ENCODE results near the gene FOXN1. TPM values are rescaled to one million over a fixed set of nuclear protein-coding genes. Genes with fewer than 3 reads are reported as not detected.
"Not testable (repeated sequence)": the region's sequence is repeated elsewhere in the genome, so short reads cannot be mapped to it uniquely, and the experiment has no call there.

The FOXN1 gene
- total and polyA plus RNA-seq, 2 of the 4 experiments (the other 2 are of a cell fraction), result not detected

- Histone ChIP-seq H3K4me1 (ENCODE audit: control insufficient read depth, insufficient read depth, low read length) (peaks cover 6% of the 10 kb centered on the region; the same call in 1 of the 2 replicates), H4K91ac (ENCODE audit: insufficient read depth, low read depth, low read length) (no peak overlapping the region), H4K8ac (ENCODE audit: low read depth in 2 of 2, low read length in 2 of 2) (no peak overlapping the region), H3K18ac (ENCODE audit: low read depth, low read length) (no peak overlapping the region), H4K20me1 (ENCODE audit: insufficient read depth, low read length) (peaks cover 5% of the 10 kb centered on the region; the same call in 1 of the 2 replicates), H3K27ac (ENCODE audit: insufficient read depth, low read length) (no peak overlapping the region), H3K9ac (ENCODE audit: low read depth, low read length) (no peak overlapping the region), H2AK9ac (replicated peaks; ENCODE audit: low read depth, low read length, poor library complexity) (peak overlapping the region; percentile 34), H2AFZ (replicated peaks; ENCODE audit: low read length, poor library complexity) (no peak overlapping the region), H3K27me3 (ENCODE audit: control insufficient read depth, insufficient read depth, low read length) (no peaks in the 10 kb centered on the region), H3K9me1 (ENCODE audit: insufficient read depth, low read length) (peaks cover 11% of the 10 kb centered on the region), H2BK15ac (ENCODE audit: low read depth, low read length) (no peak overlapping the region), H3K56ac (ENCODE audit: extremely low read depth, insufficient read depth, low read length) (no peak overlapping the region), H3K9me3 (ENCODE audit: control insufficient read depth, insufficient read depth, low read length) (no peaks in the 10 kb centered on the region), H4K5ac (ENCODE audit: low read depth, low read length) (no peak overlapping the region), H3K79me1 (ENCODE audit: low read depth in 1 of 2, low read length in 2 of 2) (peaks cover 10 to 20% of the 10 kb centered on the region in 2 experiments), H3K4me3 (ENCODE audit: insufficient read depth, low read depth, low read length) (no peak overlapping the region), H3K36me3 (ENCODE audit: control insufficient read depth, insufficient read depth, low read length) (peaks cover 23% of the 10 kb centered on the region), H3K23ac (ENCODE audit: low read depth, low read length) (no peak overlapping the region), H3K4me2 (ENCODE audit: low read depth, low read length) (no peak overlapping the region), H2BK20ac (ENCODE audit: low read depth, low read length) (no peak overlapping the region), H2BK5ac (ENCODE audit: low read depth, low read length, poor library complexity, severe bottlenecking) (no peak overlapping the region), H3K4ac (ENCODE audit: low read depth, low read length) (no peak overlapping the region), H2AK5ac (ENCODE audit: low read depth, low read length) (no peak overlapping the region), H3K14ac (replicated peaks; ENCODE audit: low read depth, low read length) (no peak overlapping the region), H2BK120ac (ENCODE audit: low read depth, low read length) (no peak overlapping the region)
- DNase-seq (no peak), ATAC-seq (ENCODE audit: low read depth) (no peak)
- POLR2A ChIA-PET (ENCODE audit: unreplicated experiment), result no interaction called here
- CTCF ChIA-PET, result no interaction called here
- intact Hi-C loops (cut with micrococcal nuclease) (no loop called here), dilution Hi-C loops (cut with HindIII; ENCODE audit: low sequenced_read_pairs, unreplicated experiment) (no loop called here), in situ Hi-C loops (cut with MboI; ENCODE audit: low sequenced_read_pairs) (no loop called here)
- BruUV-seq (replicated peaks), result no TSS peak
- no peak for TF ChIP-seq RCOR1 (IDR thresholded peaks at IDR 0.05; ENCODE audit: insufficient replicate concordance, low read length)
- TF ChIP-seq, protein P1, sequence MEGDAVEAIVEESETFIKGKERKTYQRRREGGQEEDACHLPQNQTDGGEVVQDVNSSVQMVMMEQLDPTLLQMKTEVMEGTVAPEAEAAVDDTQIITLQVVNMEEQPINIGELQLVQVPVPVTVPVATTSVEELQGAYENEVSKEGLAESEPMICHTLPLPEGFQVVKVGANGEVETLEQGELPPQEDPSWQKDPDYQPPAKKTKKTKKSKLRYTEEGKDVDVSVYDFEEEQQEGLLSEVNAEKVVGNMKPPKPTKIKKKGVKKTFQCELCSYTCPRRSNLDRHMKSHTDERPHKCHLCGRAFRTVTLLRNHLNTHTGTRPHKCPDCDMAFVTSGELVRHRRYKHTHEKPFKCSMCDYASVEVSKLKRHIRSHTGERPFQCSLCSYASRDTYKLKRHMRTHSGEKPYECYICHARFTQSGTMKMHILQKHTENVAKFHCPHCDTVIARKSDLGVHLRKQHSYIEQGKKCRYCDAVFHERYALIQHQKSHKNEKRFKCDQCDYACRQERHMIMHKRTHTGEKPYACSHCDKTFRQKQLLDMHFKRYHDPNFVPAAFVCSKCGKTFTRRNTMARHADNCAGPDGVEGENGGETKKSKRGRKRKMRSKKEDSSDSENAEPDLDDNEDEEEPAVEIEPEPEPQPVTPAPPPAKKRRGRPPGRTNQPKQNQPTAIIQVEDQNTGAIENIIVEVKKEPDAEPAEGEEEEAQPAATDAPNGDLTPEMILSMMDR (conservative IDR thresholded peaks at IDR 0.05; ENCODE audit: low read depth, low read length), result 0 out of 2 replicates have a peak, but pooled peaks have one; percentile 14
- WGBS, 2 experiments (ENCODE audit: extremely low coverage in 2 of 2, insufficient read length in 1 of 2), result 95% methylated on average over 7 of the region's 14 CpGs; no CpG with 5 or more reads in 1 of the 2 experiments
Measured at GRCh38 chr17:28575126-28575795, 69.1 kb downstream of the FOXN1 start.

DNA sequence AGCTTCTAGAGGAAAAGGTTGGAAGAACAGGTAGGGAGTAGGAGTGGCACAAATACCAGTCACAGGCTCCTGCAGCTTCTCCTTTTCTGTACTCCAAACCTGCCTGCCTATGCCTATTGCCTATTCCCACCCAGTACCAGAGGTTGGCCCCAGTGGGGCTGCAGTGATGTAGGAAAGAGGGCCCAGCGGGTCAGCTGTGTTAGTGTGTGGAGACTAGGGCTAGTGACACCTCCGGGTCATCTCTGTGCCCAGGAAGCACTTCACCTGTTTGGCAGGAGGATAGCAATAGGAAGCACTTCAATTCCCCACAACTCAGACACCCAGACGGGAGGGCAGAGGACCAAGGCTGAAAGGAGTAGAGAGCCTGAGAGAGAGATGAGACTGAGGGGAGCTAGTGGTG lies 69.9 kb downstream of the FOXN1 start:
- Histone ChIP-seq H2AK5ac (ENCODE audit: low read depth, low read length) (peak overlapping the region; percentile 36), H3K9me1 (ENCODE audit: insufficient read depth, low read length) (peaks cover 11% of the 10 kb centered on the region), H3K79me1 (ENCODE audit: low read depth in 1 of 2, low read length in 2 of 2) (peaks cover 4 to 12% of the 10 kb centered on the region in 2 experiments; a peak in 3 of 4 replicates), H3K36me3 (ENCODE audit: control insufficient read depth, insufficient read depth, low read length) (peaks cover 23% of the 10 kb centered on the region), H3K4me2 (ENCODE audit: low read depth, low read length) (peak overlapping the region; percentile 46), H3K4me3 (ENCODE audit: insufficient read depth, low read depth, low read length) (peak overlapping the region; percentile 10; the same call in 1 of the 2 replicates)
- CTCF ChIA-PET; H3K9ac ChIP-seq (ENCODE audit: low read depth, low read length); H3K56ac ChIP-seq (ENCODE audit: extremely low read depth, insufficient read depth, low read length); H3K27ac ChIP-seq (ENCODE audit: insufficient read depth, low read length); H4K8ac ChIP-seq (ENCODE audit: low read depth in 2 of 2, low read length in 2 of 2); H2BK15ac ChIP-seq (ENCODE audit: low read depth, low read length); H3K27me3 ChIP-seq (ENCODE audit: control insufficient read depth, insufficient read depth, low read length); POLR2A ChIA-PET (ENCODE audit: unreplicated experiment); ATAC-seq (ENCODE audit: low read depth); H4K5ac ChIP-seq (ENCODE audit: low read depth, low read length); H3K9me3 ChIP-seq (ENCODE audit: control insufficient read depth, insufficient read depth, low read length); H3K23ac ChIP-seq (ENCODE audit: low read depth, low read length); H4K91ac ChIP-seq (ENCODE audit: insufficient read depth, low read depth, low read length); H3K4me1 ChIP-seq (ENCODE audit: control insufficient read depth, insufficient read depth, low read length); H2AK9ac ChIP-seq (replicated peaks; ENCODE audit: low read depth, low read length, poor library complexity); dilution Hi-C loops (cut with HindIII; ENCODE audit: low sequenced_read_pairs, unreplicated experiment); DNase-seq; in situ Hi-C loops (cut with MboI; ENCODE audit: low sequenced_read_pairs); intact Hi-C loops (cut with micrococcal nuclease); H3K14ac ChIP-seq (replicated peaks; ENCODE audit: low read depth, low read length); H2BK120ac ChIP-seq (ENCODE audit: low read depth, low read length); H3K18ac ChIP-seq (ENCODE audit: low read depth, low read length); H2AFZ ChIP-seq (replicated peaks; ENCODE audit: low read length, poor library complexity); H3K4ac ChIP-seq (ENCODE audit: low read depth, low read length); BruUV-seq (replicated peaks); H2BK5ac ChIP-seq (ENCODE audit: low read depth, low read length, poor library complexity, severe bottlenecking); H2BK20ac ChIP-seq (ENCODE audit: low read depth, low read length); H4K20me1 ChIP-seq (ENCODE audit: insufficient read depth, low read length): not testable (repeated sequence)
- no CpG with 5 or more reads among the region's 3 CpGs for WGBS, 2 experiments (ENCODE audit: extremely low coverage in 2 of 2, insufficient read length in 1 of 2)
